WTC11 (cell line): ENCODE results near the gene FGFRL1. TPM values are rescaled to one million over a fixed set of nuclear protein-coding genes. Genes with fewer than 3 reads are reported as not detected.

Source experiments
- ATAC-seq: fragments of 200-7000 bp; cut with Tn5 transposase; 2 replicates; pipeline ENCODE4 v1.10.0; 2021; ENCODE audit warnings: mild to moderate bottlenecking, moderate library complexity
- CTCF ChIA-PET: fragments of 300-600 bp; sonication (Branson Sonifier 250); formaldehyde crosslinking; loops from one replicate; lab custom pipeline; 2021; ENCODE audit warnings: antibody characterized with exemption; lab: Charles Lee
- POLR2A ChIA-PET: fragments of 350-600 bp; sonication (Branson Sonifier 250); formaldehyde crosslinking; loops from one replicate; lab custom pipeline; 2021; ENCODE audit warnings: antibody characterized with exemption; lab: Charles Lee
- DNase-seq: peaks from one replicate; pipeline ENCODE4 v3.0.0; 2021; ENCODE audit warnings: low spot score
- H3K27ac Mint-ChIP-seq: 2 replicates; pipeline ENCODE4 v1.8.0; 2021; ENCODE audit warnings: mixed read lengths
- H3K27me3 Mint-ChIP-seq: 2 replicates; pipeline ENCODE4 v1.8.0; 2021; ENCODE audit warnings: low read depth, mild to moderate bottlenecking, moderate library complexity, mixed read lengths
- H3K36me3 Mint-ChIP-seq: 2 replicates; pipeline ENCODE4 v1.8.0; 2021; ENCODE audit warnings: mixed read lengths
- H3K4me1 Mint-ChIP-seq: 2 replicates; pipeline ENCODE4 v1.8.0; 2022; ENCODE audit warnings: mixed read lengths
- H3K4me3 Mint-ChIP-seq: 2 replicates; pipeline ENCODE4 v1.8.0; 2021; ENCODE audit warnings: mild to moderate bottlenecking, moderate library complexity, mixed read lengths
- H3K9me3 Mint-ChIP-seq: 2 replicates; pipeline ENCODE4 v1.8.0; 2021; ENCODE audit warnings: mixed read lengths
- ATF1 ChIP-seq: sonication (generic); formaldehyde crosslinking; IDR thresholded peaks from 2 replicates; pipeline ENCODE4 v1.8.1; 2023; ENCODE audit warnings: mild to moderate bottlenecking, moderate library complexity, missing genetic modification reagents
- ELF4 ChIP-seq: sonication (generic); formaldehyde crosslinking; IDR thresholded peaks from 2 replicates; pipeline ENCODE4 v1.8.1; 2022; ENCODE audit warnings: low read depth, mild to moderate bottlenecking, moderate library complexity, missing genetic modification reagents
- FOXJ3 ChIP-seq: sonication (generic); formaldehyde crosslinking; IDR thresholded peaks from 2 replicates; pipeline ENCODE4 v1.9.0; 2021; ENCODE audit warnings: missing genetic modification reagents, mild to moderate bottlenecking, borderline replicate concordance
- GTF2I ChIP-seq: fragments of 250-450 bp; sonication (Bioruptor Pico); conservative IDR thresholded peaks from 2 replicates; pipeline ENCODE4 v1.4.0; 2021; ENCODE audit warnings: mild to moderate bottlenecking
- KAT7 ChIP-seq: sonication (generic); formaldehyde crosslinking; IDR thresholded peaks from 2 replicates; pipeline ENCODE4 v1.8.1; 2023; ENCODE audit warnings: missing genetic modification reagents, mild to moderate bottlenecking, borderline replicate concordance
- NR3C1 ChIP-seq: sonication (generic); formaldehyde crosslinking; conservative IDR thresholded peaks from 2 replicates; pipeline ENCODE4 v1.8.1; 2023; ENCODE audit warnings: low read depth, mild to moderate bottlenecking, missing genetic modification reagents
- PRRX2 ChIP-seq: fragments of 250-450 bp; sonication (Bioruptor Pico); IDR thresholded peaks from 2 replicates; pipeline ENCODE4 v1.8.0; 2021; ENCODE audit warnings: mild to moderate bottlenecking
- RELA ChIP-seq: sonication (generic); formaldehyde crosslinking; IDR thresholded peaks from 2 replicates; pipeline ENCODE4 v1.8.1; 2022; ENCODE audit warnings: missing genetic modification reagents, mild to moderate bottlenecking, borderline replicate concordance
- SMAD3 ChIP-seq: sonication (generic); formaldehyde crosslinking; IDR thresholded peaks from 2 replicates; pipeline ENCODE4 v1.8.0; 2022; ENCODE audit warnings: missing genetic modification reagents, mild to moderate bottlenecking, borderline replicate concordance
- TP53 ChIP-seq: sonication (generic); formaldehyde crosslinking; IDR thresholded peaks from 2 replicates; pipeline ENCODE4 v1.8.1; 2023; ENCODE audit warnings: mild to moderate bottlenecking, missing genetic modification reagents
- ZNF232 ChIP-seq: sonication (generic); formaldehyde crosslinking; IDR thresholded peaks from 2 replicates; pipeline ENCODE4 v1.8.0; 2022; ENCODE audit warnings: mild to moderate bottlenecking, missing genetic modification reagents
- ZNF317 ChIP-seq: sonication (generic); formaldehyde crosslinking; IDR thresholded peaks from 2 replicates; pipeline ENCODE4 v1.8.1; 2023; ENCODE audit warnings: low read depth, mild to moderate bottlenecking, moderate library complexity, missing genetic modification reagents, borderline replicate concordance
- ZNF671 ChIP-seq: fragments of 250-450 bp; sonication (Bioruptor Pico); IDR thresholded peaks from 2 replicates; pipeline ENCODE4 v1.8.0; 2021; ENCODE audit warnings: mild to moderate bottlenecking
- total RNA-seq: library from RNA; stranded (reverse); gene quantifications from 3 replicates; pipeline ENCODE4 v1.2.3, GENCODE V29; 2021
- TF ChIP-seq, protein P1 (sequence below): fragments of 250-450 bp; sonication (Bioruptor Pico); conservative IDR thresholded peaks from 2 replicates; pipeline ENCODE4 v1.9.0; 2021; ENCODE audit warnings: mild to moderate bottlenecking
- TF ChIP-seq, protein P2 (sequence below): sonication (generic); formaldehyde crosslinking; IDR thresholded peaks from 2 replicates; pipeline ENCODE4 v1.8.1; 2023; ENCODE audit warnings: mild to moderate bottlenecking, missing genetic modification reagents, moderate library complexity
- TF ChIP-seq, protein P3 (sequence below): fragments of 250-450 bp; sonication (Bioruptor Pico); IDR thresholded peaks from 2 replicates; pipeline ENCODE4 v1.8.0; 2021; ENCODE audit warnings: mild to moderate bottlenecking
- TF ChIP-seq, protein P4 (sequence below): sonication (generic); formaldehyde crosslinking; IDR thresholded peaks from 2 replicates; pipeline ENCODE4 v1.8.0; 2022; ENCODE audit warnings: mild to moderate bottlenecking, missing genetic modification reagents
- TF ChIP-seq, protein P5 (sequence below): sonication (generic); formaldehyde crosslinking; IDR thresholded peaks from 2 replicates; pipeline ENCODE4 v1.8.0; 2022; ENCODE audit warnings: missing genetic modification reagents
- TF ChIP-seq, protein P6 (sequence below): sonication (generic); formaldehyde crosslinking; IDR thresholded peaks from 2 replicates; pipeline ENCODE4 v1.8.1; 2023; ENCODE audit warnings: mild to moderate bottlenecking, missing genetic modification reagents
- TF ChIP-seq, protein P7 (sequence below): sonication (generic); formaldehyde crosslinking; IDR thresholded peaks from 2 replicates; pipeline ENCODE4 v1.8.1; 2023; ENCODE audit warnings: mild to moderate bottlenecking, missing genetic modification reagents, moderate library complexity

FGFRL1 gene
- total RNA-seq, 1 experiment from 2014 or later, result 25.9 TPM

DNA sequence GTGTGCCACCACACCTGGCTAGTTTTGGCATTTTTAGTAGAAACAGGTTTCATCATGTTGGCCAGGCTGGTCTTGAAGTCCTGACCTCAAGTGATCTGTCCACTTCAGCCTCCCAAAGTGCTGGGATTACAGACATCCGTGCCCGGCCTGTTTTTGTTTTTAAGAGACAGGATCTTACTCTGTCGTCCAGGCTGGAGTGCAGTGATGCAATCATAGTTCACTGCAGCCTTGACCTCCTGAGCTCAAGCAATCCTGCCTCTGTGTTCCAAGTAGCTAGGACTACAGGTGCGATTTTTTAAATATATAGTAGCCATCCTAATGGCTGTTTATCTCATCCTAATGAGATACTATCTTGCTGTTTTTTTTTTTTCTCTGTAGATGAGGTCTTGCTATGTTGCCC lies 54.3 kb downstream of the FGFRL1 start (continued):
- TF ChIP-seq, protein P1, sequence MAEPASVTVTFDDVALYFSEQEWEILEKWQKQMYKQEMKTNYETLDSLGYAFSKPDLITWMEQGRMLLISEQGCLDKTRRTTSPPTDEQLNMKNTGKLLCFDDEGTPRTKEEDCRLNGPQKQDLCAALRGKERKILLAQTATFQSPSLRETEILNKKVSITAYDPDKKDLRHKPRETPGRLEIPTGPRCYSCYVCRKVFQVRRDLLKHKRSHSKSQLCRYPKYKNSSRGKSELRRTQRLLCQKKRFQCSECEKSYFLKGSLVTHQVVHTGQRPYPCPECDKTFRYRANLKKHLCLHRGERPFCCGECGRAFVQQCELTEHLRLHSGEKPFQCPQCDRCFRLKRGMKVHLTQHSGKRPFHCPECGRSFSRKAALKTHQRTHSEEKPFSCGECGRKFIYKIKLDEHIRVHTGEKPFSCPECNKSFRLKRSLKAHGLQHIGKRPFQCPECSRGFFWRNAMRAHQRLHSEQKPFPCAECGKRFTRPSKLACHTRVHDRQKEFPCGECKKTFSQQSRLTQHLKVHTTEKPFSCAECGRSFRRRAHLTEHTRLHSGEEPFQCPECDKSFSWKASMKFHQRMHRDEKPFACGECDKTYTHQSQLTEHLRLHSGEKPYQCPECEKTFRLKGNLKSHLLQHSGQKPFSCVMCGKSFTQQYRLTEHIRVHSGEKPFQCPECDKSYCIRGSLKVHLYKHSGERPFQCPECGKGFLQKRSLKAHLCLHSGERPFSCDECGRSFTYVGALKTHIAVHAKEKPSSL (CRISPR knock-in tag), result no peak
- TF ChIP-seq, protein P2, sequence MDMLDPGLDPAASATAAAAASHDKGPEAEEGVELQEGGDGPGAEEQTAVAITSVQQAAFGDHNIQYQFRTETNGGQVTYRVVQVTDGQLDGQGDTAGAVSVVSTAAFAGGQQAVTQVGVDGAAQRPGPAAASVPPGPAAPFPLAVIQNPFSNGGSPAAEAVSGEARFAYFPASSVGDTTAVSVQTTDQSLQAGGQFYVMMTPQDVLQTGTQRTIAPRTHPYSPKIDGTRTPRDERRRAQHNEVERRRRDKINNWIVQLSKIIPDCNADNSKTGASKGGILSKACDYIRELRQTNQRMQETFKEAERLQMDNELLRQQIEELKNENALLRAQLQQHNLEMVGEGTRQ (CRISPR knock-in tag), result no peak

DNA sequence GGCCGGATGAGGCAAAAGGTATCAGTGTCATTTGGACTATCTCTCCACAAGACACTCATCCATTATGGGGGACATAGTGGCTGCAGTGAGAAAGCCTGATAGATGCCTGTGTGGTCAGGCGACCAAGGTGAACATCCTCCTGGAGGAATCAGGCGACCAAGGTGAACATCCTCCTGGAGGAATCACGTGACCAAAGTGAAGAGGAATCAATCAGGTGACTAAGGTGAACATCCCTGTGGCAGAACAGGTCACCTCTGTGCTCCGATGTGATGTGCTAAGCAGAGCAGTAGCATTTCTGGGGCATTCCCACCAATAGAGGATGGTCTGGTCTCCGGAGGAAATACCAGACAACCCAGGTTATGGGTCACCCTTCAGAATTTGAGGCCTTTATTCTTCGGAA lies 58.0 kb downstream of the FGFRL1 start:
- H3K4me1 Mint-ChIP-seq, result no peaks in the 10 kb centered on the region
- no peak for DNase-seq
- ChIA-PET CTCF (interaction anchor here (0.6 kb wide), 1 partner anchor 23 kb away, joined by 3 read pairs; no protein-coding TSS in a partner anchor), POLR2A (no interaction called here)
- no peaks in the 10 kb centered on the region for H3K36me3 Mint-ChIP-seq
- TF ChIP-seq, protein P3, sequence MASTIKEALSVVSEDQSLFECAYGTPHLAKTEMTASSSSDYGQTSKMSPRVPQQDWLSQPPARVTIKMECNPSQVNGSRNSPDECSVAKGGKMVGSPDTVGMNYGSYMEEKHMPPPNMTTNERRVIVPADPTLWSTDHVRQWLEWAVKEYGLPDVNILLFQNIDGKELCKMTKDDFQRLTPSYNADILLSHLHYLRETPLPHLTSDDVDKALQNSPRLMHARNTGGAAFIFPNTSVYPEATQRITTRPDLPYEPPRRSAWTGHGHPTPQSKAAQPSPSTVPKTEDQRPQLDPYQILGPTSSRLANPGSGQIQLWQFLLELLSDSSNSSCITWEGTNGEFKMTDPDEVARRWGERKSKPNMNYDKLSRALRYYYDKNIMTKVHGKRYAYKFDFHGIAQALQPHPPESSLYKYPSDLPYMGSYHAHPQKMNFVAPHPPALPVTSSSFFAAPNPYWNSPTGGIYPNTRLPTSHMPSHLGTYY (CRISPR knock-in tag), result no peak
- TF ChIP-seq FOXJ3 (CRISPR knock-in tag), result no peak
- no peak for TF ChIP-seq PRRX2 (CRISPR knock-in tag)
- no peak for TF ChIP-seq ZNF232 (CRISPR knock-in tag)
- TF ChIP-seq, protein P4, sequence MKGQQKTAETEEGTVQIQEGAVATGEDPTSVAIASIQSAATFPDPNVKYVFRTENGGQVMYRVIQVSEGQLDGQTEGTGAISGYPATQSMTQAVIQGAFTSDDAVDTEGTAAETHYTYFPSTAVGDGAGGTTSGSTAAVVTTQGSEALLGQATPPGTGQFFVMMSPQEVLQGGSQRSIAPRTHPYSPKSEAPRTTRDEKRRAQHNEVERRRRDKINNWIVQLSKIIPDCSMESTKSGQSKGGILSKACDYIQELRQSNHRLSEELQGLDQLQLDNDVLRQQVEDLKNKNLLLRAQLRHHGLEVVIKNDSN (CRISPR knock-in tag), result no peak
- TF ChIP-seq, protein P5, sequence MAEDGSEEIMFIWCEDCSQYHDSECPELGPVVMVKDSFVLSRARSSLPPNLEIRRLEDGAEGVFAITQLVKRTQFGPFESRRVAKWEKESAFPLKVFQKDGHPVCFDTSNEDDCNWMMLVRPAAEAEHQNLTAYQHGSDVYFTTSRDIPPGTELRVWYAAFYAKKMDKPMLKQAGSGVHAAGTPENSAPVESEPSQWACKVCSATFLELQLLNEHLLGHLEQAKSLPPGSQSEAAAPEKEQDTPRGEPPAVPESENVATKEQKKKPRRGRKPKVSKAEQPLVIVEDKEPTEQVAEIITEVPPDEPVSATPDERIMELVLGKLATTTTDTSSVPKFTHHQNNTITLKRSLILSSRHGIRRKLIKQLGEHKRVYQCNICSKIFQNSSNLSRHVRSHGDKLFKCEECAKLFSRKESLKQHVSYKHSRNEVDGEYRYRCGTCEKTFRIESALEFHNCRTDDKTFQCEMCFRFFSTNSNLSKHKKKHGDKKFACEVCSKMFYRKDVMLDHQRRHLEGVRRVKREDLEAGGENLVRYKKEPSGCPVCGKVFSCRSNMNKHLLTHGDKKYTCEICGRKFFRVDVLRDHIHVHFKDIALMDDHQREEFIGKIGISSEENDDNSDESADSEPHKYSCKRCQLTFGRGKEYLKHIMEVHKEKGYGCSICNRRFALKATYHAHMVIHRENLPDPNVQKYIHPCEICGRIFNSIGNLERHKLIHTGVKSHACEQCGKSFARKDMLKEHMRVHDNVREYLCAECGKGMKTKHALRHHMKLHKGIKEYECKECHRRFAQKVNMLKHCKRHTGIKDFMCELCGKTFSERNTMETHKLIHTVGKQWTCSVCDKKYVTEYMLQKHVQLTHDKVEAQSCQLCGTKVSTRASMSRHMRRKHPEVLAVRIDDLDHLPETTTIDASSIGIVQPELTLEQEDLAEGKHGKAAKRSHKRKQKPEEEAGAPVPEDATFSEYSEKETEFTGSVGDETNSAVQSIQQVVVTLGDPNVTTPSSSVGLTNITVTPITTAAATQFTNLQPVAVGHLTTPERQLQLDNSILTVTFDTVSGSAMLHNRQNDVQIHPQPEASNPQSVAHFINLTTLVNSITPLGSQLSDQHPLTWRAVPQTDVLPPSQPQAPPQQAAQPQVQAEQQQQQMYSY (CRISPR knock-in tag), result no peak
- TF ChIP-seq, protein P6, sequence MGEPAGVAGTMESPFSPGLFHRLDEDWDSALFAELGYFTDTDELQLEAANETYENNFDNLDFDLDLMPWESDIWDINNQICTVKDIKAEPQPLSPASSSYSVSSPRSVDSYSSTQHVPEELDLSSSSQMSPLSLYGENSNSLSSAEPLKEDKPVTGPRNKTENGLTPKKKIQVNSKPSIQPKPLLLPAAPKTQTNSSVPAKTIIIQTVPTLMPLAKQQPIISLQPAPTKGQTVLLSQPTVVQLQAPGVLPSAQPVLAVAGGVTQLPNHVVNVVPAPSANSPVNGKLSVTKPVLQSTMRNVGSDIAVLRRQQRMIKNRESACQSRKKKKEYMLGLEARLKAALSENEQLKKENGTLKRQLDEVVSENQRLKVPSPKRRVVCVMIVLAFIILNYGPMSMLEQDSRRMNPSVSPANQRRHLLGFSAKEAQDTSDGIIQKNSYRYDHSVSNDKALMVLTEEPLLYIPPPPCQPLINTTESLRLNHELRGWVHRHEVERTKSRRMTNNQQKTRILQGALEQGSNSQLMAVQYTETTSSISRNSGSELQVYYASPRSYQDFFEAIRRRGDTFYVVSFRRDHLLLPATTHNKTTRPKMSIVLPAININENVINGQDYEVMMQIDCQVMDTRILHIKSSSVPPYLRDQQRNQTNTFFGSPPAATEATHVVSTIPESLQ, result no peak
- no peak for TF ChIP-seq ELF4 (CRISPR knock-in tag)
- TF ChIP-seq NR3C1 (CRISPR knock-in tag), result no peak
- TF ChIP-seq GTF2I (CRISPR knock-in tag), result no peak
- TF ChIP-seq TP53 (CRISPR knock-in tag), result no peak
- TF ChIP-seq KAT7 (CRISPR knock-in tag), result no peak
- TF ChIP-seq SMAD3 (CRISPR knock-in tag), result no peak
- no peak for TF ChIP-seq ATF1 (CRISPR knock-in tag)
- TF ChIP-seq, protein P7, sequence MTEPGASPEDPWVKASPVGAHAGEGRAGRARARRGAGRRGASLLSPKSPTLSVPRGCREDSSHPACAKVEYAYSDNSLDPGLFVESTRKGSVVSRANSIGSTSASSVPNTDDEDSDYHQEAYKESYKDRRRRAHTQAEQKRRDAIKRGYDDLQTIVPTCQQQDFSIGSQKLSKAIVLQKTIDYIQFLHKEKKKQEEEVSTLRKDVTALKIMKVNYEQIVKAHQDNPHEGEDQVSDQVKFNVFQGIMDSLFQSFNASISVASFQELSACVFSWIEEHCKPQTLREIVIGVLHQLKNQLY, result no peak
- TF ChIP-seq ZNF671 (CRISPR knock-in tag), result no peak
- no peak for TF ChIP-seq RELA (CRISPR knock-in tag)
- no peak for TF ChIP-seq ZNF317 (CRISPR knock-in tag)
- no peak overlapping the region for H3K27ac Mint-ChIP-seq
- peaks cover 15% of the 10 kb centered on the region for H3K9me3 Mint-ChIP-seq
- ATAC-seq, result no peak
- peaks cover 4% of the 10 kb centered on the region for H3K27me3 Mint-ChIP-seq
- H3K4me3 Mint-ChIP-seq, result no peak overlapping the region
